HepG2 (cell line): ENCODE results near the gene CAPN15. TPM values are rescaled to one million over a fixed set of nuclear protein-coding genes. Genes with fewer than 3 reads are reported as not detected.

Source experiments
- ATAC-seq: fragments of 200-7000 bp; cut with Tn5 transposase; 3 replicates; pipeline ENCODE4 v1.9.1; 2020; ENCODE audit warnings: mild to moderate bottlenecking, moderate library complexity
- BruUV-seq: library from RNA; stranded (reverse); fragments of 400-500 nt; replicated peaks from 2 replicates; lab custom pipeline; 2021; lab: Mats Ljungman, UMichigan
- CTCF ChIA-PET: fragments of 300-600 bp; formaldehyde crosslinking; extraction: SDS; loops from one replicate; lab custom pipeline; 2021; ENCODE audit warnings: low total read pairs, inconsistent platforms, low intra/inter-chr PET ratio; lab: Yijun Ruan, JAX
- POLR2A ChIA-PET: fragments of 350-600 bp; sonication (Branson Sonifier 250); formaldehyde crosslinking; loops from one replicate; lab custom pipeline; 2020; ENCODE audit warnings: antibody characterized with exemption, inconsistent platforms; lab: Yijun Ruan, JAX
- DNase-seq: peaks from one replicate; pipeline ENCODE4 v3.0.0-alpha.2; 2015; ENCODE audit warnings: low spot score
- FAIRE-seq: peaks from 3 replicates; lab custom pipeline; 2011; peaks lifted over from hg19 to GRCh38; lab: Jason Lieb, UNC
- H2AFZ ChIP-seq: one replicate; pipeline ENCODE4 v1.6.1; 2011; ENCODE audit warnings: low read length, inconsistent platforms
- H3K27ac ChIP-seq: fragments of 300-600 bp; 3 replicates; pipeline ENCODE4 v1.8.0; 2011; ENCODE audit warnings: mixed run types, mild to moderate bottlenecking, mixed read lengths, low read length, inconsistent platforms; ENCODE audit not compliant: insufficient read depth; ENCODE audit errors: extremely low read length
- H3K27me3 ChIP-seq, 2 experiments: fragments of 200-600 bp in 1 of 2; 2 replicates in 1 of 2; 3 replicates in 1 of 2; pipeline versions ENCODE4 v1.6.0 to v1.8.0; 2011; ENCODE audit warnings: low read length in 2 of 2, mild to moderate bottlenecking in 2 of 2, moderate library complexity in 2 of 2, inconsistent platforms in 1 of 2; ENCODE audit not compliant: insufficient read depth in 2 of 2, control insufficient read depth in 1 of 2
- H3K36me3 ChIP-seq, 2 experiments: fragments of 200-600 bp in 1 of 2; replicated peaks in 1 of 2; 2 replicates in 1 of 2; 3 replicates in 1 of 2; pipeline versions ENCODE4 v1.5.1 to v1.8.0; 2011; ENCODE audit warnings: low read length in 2 of 2, inconsistent platforms in 1 of 2; ENCODE audit not compliant: insufficient read depth in 2 of 2, control insufficient read depth in 1 of 2
- H3K4me1 ChIP-seq: 2 replicates; pipeline ENCODE4 v1.5.1; 2012; ENCODE audit warnings: low read length, inconsistent platforms; ENCODE audit not compliant: insufficient read depth
- H3K4me2 ChIP-seq: 2 replicates; pipeline ENCODE4 v1.6.0; 2011; ENCODE audit warnings: low read depth, low read length, inconsistent platforms
- H3K4me3 ChIP-seq, 3 experiments: fragments of 200-600 bp in 1 of 3; sonication (generic), shearing (Covaris generic) in 1 of 3; replicated peaks in 1 of 3; 2 replicates each; pipeline ENCODE4 v1.5.1; 2011 to 2016; ENCODE audit warnings: low read length in 3 of 3, inconsistent platforms in 2 of 3, low read depth in 2 of 3, mild to moderate bottlenecking in 2 of 3, control low read depth in 1 of 3, mixed read lengths in 1 of 3; ENCODE audit not compliant: insufficient read depth in 1 of 3
- H3K79me2 ChIP-seq: one replicate; pipeline ENCODE4 v1.6.1; 2011; ENCODE audit warnings: low read length, inconsistent platforms; ENCODE audit not compliant: insufficient read depth
- H3K9ac ChIP-seq: 2 replicates; pipeline ENCODE4 v1.6.0; 2011; ENCODE audit warnings: mild to moderate bottlenecking, low read depth, low read length, inconsistent platforms; ENCODE audit not compliant: insufficient read depth
- H3K9me3 ChIP-seq: 2 replicates; pipeline ENCODE4 v1.5.1; 2012; ENCODE audit warnings: mild to moderate bottlenecking, low read length
- H4K20me1 ChIP-seq: 2 replicates; pipeline ENCODE4 v1.6.0; 2011; ENCODE audit warnings: inconsistent platforms, mild to moderate bottlenecking, low read length, moderate library complexity; ENCODE audit not compliant: insufficient read depth
- KDM6A ChIP-seq: IDR thresholded peaks from 2 replicates; pipeline ENCODE4 v1.6.1; 2016; ENCODE audit warnings: low read depth
- MIER2 ChIP-seq: IDR thresholded peaks from 2 replicates; pipeline ENCODE4 v1.6.1; 2016; ENCODE audit warnings: missing biosample characterization, missing genetic modification reagents
- NFIB ChIP-seq: sonication (generic); formaldehyde crosslinking; IDR thresholded peaks from 2 replicates; pipeline ENCODE4 v1.9.0; 2021; ENCODE audit warnings: missing genetic modification reagents, mild to moderate bottlenecking, borderline replicate concordance
- NR2C2 ChIP-seq: sonication (generic); formaldehyde crosslinking; IDR thresholded peaks from 2 replicates; pipeline ENCODE4 v1.4.0; 2020; ENCODE audit warnings: missing genetic modification reagents, mild to moderate bottlenecking, moderate library complexity, borderline replicate concordance
- PCBP2 ChIP-seq: fragments of 200-400 bp; formaldehyde crosslinking; optimal IDR thresholded peaks from 2 replicates; pipeline ENCODE3; 2018; ENCODE audit warnings: low read length, low read depth; ENCODE audit not compliant: poor library complexity, severe bottlenecking
- PLRG1 ChIP-seq: fragments of 450-650 bp; conservative IDR thresholded peaks from 2 replicates; pipeline ENCODE4 v1.6.1; 2016
- POLR2G ChIP-seq: fragments of 200-400 bp; formaldehyde crosslinking; IDR thresholded peaks from 2 replicates; pipeline ENCODE4 v1.6.1; 2018; ENCODE audit warnings: mild to moderate bottlenecking, low read depth, low read length, moderate library complexity
- SNRNP70 ChIP-seq: fragments of 200-400 bp; formaldehyde crosslinking; IDR thresholded peaks from 2 replicates; pipeline ENCODE4 v1.6.1; 2017; ENCODE audit warnings: mild to moderate bottlenecking, low read depth, low read length, moderate library complexity
- U2AF1 ChIP-seq: fragments of 200-400 bp; formaldehyde crosslinking; optimal IDR thresholded peaks from 2 replicates; pipeline ENCODE3; 2017; ENCODE audit warnings: mild to moderate bottlenecking, low read depth, low read length
- ZNF101 ChIP-seq: sonication (generic); formaldehyde crosslinking; IDR thresholded peaks from 2 replicates; pipeline ENCODE4 v1.4.0; 2020; ENCODE audit warnings: mild to moderate bottlenecking, low read depth, missing genetic modification reagents, borderline replicate concordance
- ZNF646 ChIP-seq: sonication (generic); formaldehyde crosslinking; IDR thresholded peaks from 2 replicates; pipeline ENCODE4 v1.9.0; 2021; ENCODE audit warnings: mild to moderate bottlenecking, missing genetic modification reagents
- ZNF703 ChIP-seq: sonication (generic); formaldehyde crosslinking; IDR thresholded peaks from 2 replicates; pipeline ENCODE4 v1.5.1; 2020; ENCODE audit warnings: missing genetic modification reagents, mild to moderate bottlenecking, moderate library complexity, borderline replicate concordance
- ZNF790 ChIP-seq: sonication (generic); formaldehyde crosslinking; IDR thresholded peaks from 2 replicates; pipeline ENCODE4 v1.8.0; 2022; ENCODE audit warnings: missing genetic modification reagents, mild to moderate bottlenecking, borderline replicate concordance
- WGBS: methylation state at CpG from one replicate; pipeline ENCODE4 v1.1.6; 2017; ENCODE audit warnings: low lambda C conversion rate; 5-methylcytosine and 5-hydroxymethylcytosine counted together
- in situ Hi-C: cut with HindIII; loops from 2 replicates; pipeline ENCODE4 v1.10.0; 2017; ENCODE audit warnings: low pct_unique_long_range_greater_than_20kb; ENCODE audit not compliant: extremely low pct_ligation_motif_present
- intact Hi-C: fragments of 100-400 bp; cut with micrococcal nuclease; formaldehyde crosslinking; loops from one replicate; pipeline ENCODE4 v1.10.0; 2022; ENCODE audit not compliant: unreplicated experiment
- polyA plus RNA-seq, 8 experiments: library from polyadenylated mRNA; depleted of rRNA in 3 of 8; stranded (reverse) in 7 of 8; unstranded in 1 of 8; fragments of >200 nt; fragmentation: Illumina TruSeq in 4 of 8; extraction: Trizol in 4 of 8; gene quantifications; 2 replicates each; pipeline versions ENCODE4 v1.2.1 to v1.2.3, GENCODE V29; 2011 to 2016; ENCODE audit warnings: low read depth in 4 of 8, missing spikeins in 1 of 8, mixed read lengths in 1 of 8; ENCODE audit not compliant: insufficient read depth in 1 of 8
- total RNA-seq, 5 experiments: library from RNA; depleted of rRNA; stranded (reverse); fragments of >200 nt; fragmentation: Illumina TruSeq; extraction: Trizol; gene quantifications; 2 replicates each; pipeline ENCODE4 v1.2.3, GENCODE V29; 2016; ENCODE audit warnings: low read depth in 1 of 5

CAPN15 gene
- total and polyA plus RNA-seq, 2 of the 13 experiments (the other 11 are each of a cell fraction or from before 2014, with no cell fraction given) = 14.9 to 24.5 TPM

GRCh38 chr16:572865-573650, 45.5 kb downstream of the CAPN15 start:
- no peak overlapping the region for H3K4me3 ChIP-seq
- H3K9ac ChIP-seq = no peak overlapping the region
- DNase-seq (no peak), FAIRE-seq (no peak), ATAC-seq (no peak)
- no peak for TF ChIP-seq ZNF703
- TF ChIP-seq SNRNP70 = no peak
- TF ChIP-seq ZNF101 (CRISPR knock-in tag) = no peak
- no peak for TF ChIP-seq ZNF790 (CRISPR knock-in tag)
- no peak for TF ChIP-seq KDM6A (CRISPR knock-in tag)
- no peak for TF ChIP-seq MIER2 (CRISPR knock-in tag)
- TF ChIP-seq PCBP2 = no peak
- TF ChIP-seq NR2C2 = no peak
- no peak for TF ChIP-seq POLR2G
- TF ChIP-seq U2AF1 = no peak
- no peak for TF ChIP-seq NFIB
- TF ChIP-seq ZNF646 (CRISPR knock-in tag) = no peak
- TF ChIP-seq PLRG1 = no peak
- no peak overlapping the region for H3K27ac ChIP-seq
- no TSS peak for BruUV-seq
- H3K4me1 ChIP-seq = peaks cover 34% of the 10 kb centered on the region
- no peak overlapping the region for H2AFZ ChIP-seq
- in situ Hi-C loops = no loop called here
- H3K36me3 ChIP-seq = peaks cover 1 to 5% of the 10 kb centered on the region in 2 experiments; a peak in 1 of 5 replicates
- WGBS = over 99% methylated on average over 12 of the region's 27 CpGs
- ChIA-PET CTCF (no interaction called here), POLR2A (interaction anchor here (1.1 kb wide), 1 partner anchor 30 kb away, joined by 3 read pairs; no protein-coding TSS in a partner anchor)
- H3K4me2 ChIP-seq = no peak overlapping the region
- H3K79me2 ChIP-seq = peaks cover 7% of the 10 kb centered on the region
- no peaks in the 10 kb centered on the region for H3K9me3 ChIP-seq
- H4K20me1 ChIP-seq = no peaks in the 10 kb centered on the region
- intact Hi-C loops = no loop called here
- H3K27me3 ChIP-seq = no peaks in the 10 kb centered on the region
